HCEC 1CT (cell line): ENCODE measurements around the gene DUOX1.
"Not testable (repeated sequence)": the region's sequence is repeated elsewhere in the genome, so short reads cannot be mapped to it uniquely, and the experiment has no call there.

Experiments used
- DNase-seq: peaks from one replicate; pipeline ENCODE4 v3.0.0-alpha.2; 2017

DUOX1 gene

DNA sequence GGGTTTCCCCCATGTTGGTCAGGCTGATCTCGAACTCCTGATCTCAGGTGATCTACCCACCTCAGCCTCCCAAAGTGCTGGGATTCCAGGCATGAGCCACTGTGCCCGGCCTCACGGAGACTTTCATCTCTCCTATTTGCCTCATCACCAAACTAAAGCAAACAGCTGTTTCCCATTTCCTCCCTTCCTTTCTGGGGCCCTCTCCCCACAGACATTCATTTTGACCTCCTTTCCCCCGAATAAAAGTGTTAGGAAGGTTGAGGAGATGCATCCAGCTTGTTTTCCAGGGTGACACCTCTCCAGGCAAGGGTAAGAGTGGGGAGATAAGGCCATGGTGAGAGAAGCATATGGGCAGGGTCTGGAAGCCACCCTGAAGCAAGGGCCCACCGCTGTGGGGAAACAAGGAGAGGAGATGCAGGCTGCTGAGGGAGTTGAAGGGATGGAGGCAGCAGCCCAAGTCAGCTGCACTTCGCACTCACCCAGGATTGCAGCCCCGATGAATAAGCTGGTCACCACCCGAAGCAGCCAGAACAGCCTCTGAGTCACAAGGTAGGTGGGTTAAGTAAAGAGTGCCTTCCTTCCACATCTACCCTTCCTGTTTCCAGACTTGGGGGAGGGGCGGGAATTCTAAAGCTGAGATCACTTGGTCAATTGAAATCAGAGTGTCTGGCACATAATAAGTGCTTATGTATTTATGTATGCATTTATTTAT, 7.9 kb upstream of the DUOX1 start:
- peak; percentile 81 for DNase-seq

DNA sequence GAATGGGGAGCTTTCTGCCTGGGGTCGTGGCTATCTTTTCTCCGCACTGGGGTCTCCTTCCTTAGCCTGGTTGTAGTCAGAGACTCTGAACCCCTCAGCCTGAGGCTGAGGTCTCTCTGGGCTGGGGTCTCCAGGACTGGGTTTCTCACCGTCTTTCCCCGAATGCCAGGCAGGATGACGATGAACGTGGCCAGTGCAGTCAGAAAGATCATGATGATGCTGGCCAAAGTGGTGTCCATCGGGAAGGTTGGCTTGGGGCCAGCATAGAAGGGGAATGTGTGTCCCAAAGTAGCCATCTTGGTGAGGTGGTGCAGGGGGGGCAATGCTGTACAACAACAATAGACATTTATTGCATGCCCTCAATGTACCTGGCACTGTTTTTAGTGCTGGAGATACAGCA, 7.1 kb upstream of the DUOX1 start:
- DNase-seq, result no peak

DNA sequence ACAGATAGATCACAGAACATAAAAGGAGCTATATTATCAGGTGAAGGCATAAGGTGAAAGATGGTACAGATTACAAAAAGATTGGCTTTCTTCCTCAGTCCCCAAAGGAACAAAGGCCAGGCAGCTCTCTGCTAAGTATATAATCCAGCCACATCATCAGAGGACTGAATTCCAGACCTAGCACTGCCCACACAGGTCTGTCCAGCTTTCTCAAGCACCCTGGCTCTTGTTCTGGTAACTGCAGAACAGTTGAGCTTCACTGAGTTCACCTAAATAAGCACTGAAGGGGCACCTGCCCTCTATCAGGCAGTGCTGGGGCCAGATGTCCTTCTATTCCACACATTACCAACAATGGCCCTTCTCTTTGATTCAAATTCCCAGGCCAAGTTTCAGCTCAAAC, 6.4 kb upstream of the DUOX1 start:
- DNase-seq, result no peak

DNA sequence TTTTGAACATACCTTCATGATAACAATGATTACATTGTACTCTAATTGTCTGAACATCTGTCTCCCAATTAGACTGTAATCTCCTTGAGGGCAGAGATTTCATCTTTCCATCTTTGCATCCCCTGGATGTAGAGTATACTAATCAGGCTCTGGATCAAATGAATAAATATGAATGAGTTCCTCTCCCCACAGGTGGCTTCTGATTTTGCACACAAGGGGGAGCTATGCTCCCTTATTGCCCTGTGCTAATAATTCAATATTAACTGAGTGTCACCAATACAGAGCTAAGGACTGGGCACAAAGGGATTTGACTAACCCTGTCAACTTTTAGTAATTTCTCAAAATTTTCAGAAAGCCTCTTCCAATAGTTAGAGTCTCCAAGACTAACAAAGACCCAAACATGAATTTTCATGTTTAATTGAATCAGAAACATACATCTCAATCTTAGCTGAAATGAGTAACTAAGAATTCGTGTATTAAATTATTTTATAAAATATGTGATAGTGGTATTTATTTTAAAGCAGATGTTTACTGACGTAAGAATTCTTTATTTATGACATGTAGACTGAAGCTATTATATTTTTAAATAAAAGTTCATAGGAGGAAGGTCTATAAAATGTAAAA, 3.1 kb upstream of the DUOX1 start:
- DNase-seq, result peak; percentile 11

DNA sequence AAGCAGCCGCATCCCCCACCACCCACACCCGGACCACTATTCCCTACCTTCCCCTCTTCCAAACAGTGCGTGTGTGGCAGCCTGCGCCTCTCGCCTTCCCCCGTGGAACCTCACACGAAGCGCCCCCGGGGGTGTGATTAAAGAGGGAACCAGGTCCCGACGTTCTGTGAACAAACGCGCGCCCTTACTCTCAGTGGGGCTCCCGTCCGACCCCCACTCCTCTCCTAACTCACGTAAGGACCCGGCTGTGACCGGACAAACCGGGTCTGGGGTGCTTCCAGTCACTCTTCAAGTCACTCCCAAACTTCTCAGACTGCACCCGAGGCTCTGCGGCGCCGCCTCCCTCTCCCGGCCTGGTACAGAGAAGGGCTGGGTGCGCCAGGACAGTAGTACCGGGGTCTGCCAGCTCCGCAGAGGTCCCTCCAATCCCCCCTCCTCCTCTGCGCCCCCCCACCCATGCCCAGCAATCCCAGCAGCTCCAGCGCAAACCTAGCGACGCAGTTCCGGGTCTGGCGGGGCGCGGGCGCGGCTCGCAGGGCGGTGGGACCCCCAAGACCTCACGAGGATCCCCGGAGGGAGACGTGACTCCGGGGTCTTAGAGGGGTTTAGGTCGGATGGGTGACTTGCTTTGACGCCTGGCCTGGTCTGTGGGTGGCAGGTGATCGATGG, 689 bp upstream of the DUOX1 start:
- no peak for DNase-seq

DNA sequence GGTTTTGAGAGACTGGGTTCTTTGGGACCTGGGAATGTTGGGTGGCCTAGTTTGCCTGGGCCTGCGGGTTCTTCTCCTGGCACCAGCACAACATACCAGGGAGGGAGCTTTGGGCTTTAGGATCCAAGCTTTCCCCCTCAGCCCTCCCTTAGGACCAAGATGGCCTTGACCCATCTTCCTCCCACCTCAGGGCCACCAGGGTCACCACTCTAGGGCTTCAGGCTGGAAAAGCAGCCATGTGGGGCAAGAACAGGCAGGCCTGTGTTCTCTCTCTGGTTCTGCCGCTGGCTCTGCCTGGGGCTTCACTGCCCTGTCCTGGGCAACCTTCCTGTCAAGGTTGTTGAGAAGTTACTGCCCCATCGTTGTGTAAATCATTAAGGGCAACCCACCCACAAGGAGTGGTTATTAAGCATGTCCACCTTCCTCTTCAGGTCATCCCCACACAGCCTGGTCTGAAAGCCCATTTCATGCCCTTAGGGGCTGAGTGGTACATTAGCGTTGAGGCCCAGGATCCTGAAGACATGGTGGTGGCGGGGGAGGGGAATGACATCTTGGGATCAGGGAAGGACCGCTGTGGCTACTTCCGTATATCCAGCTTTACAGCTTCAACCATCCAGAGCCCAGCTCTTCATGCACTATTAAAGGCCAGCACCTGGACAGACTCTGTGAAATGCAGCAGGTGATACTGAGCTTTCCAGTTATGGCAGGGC, 652 bp downstream of the DUOX1 start:
- no peak for DNase-seq

DNA sequence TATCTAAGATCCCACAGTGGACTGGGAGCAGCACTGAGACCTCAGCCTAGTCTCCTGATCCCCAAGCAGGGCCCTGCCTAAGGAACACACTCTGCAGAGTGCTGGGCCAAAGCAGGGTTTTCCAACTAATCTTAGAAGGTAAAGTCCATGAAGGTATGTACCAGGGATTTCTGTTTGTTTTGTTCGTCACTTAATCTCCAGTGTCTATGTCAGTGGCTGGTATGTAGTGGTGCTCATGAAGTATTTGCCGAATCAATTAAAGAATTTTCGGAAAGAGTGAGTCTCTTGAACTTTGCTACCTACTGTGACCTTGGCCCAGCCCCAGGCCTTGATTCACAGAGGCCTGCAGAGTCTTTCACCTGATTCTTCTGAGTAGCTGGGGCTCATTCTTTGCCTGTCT, 1.7 kb downstream of the DUOX1 start:
- DNase-seq, result no peak

DNA sequence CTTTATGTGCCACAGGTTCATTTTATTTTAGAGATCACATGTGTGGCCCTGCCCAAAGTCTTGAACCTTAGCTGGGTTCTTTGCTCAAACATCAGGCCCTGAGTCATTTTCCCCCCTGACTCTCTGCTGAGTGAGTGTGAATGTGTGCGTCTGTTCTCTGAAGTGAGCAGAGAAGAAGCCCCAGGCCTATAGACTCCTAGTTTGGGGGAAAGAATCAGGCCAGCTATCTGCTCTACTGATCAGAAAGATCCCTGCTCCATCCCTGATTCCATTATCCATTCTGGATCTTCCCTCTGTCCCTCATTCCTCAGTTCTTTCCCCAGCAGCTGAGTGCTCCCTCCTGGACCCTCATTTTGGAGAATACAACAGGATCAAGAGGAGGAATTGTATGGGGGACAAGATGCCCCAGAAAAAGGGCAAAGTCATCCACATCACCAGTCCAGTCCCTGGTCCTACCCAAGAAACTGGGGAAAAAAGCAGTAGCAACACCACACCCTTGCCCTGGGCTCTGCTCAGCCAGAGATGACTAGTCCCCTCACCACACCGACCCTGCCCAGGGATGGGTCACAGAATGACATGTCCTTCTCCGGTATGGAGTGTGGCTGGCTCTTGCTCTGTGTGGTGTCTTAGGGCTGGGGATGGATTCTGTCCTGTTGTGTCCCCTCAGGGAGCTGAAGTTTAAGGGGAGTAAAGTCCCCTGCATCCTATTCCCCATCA, 3.2 kb downstream of the DUOX1 start:
- DNase-seq, result no peak

DNA sequence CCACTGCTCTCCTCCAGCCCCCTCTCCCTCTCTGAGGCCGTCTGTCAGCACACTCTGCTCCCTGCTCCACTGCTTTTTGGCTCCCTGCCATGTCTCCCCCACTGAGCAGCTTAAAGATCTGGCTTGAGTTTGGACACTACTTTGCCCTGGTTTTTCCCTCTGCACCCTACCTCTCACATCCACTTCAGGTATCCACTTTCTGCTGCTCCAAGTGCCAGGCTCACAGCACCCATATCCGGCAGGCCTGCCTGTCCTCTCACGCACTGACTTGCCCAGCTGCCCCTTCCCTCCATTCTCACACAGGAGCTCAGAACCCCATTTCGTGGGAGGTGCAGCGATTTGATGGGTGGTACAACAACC, 3.7 kb downstream of the DUOX1 start:
- no peak for DNase-seq

DNA sequence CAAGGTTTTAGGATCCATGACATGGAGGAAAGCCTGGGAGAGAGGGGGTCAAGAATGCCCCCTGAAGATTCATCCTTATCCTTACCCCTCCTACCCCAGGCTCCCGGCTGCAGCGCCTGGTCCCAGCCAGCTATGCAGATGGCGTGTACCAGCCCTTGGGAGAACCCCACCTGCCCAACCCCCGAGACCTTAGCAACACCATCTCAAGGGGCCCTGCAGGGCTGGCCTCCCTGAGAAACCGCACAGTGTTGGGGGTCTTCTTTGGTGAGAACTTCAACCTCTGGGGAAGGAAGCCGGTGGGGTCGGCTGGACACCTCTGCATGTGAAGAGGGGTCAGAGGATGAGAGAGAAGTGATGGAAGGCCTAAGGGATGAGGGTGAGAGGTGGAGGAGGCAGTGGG, 4.3 kb downstream of the DUOX1 start:
- DNase-seq, result no peak

DNA sequence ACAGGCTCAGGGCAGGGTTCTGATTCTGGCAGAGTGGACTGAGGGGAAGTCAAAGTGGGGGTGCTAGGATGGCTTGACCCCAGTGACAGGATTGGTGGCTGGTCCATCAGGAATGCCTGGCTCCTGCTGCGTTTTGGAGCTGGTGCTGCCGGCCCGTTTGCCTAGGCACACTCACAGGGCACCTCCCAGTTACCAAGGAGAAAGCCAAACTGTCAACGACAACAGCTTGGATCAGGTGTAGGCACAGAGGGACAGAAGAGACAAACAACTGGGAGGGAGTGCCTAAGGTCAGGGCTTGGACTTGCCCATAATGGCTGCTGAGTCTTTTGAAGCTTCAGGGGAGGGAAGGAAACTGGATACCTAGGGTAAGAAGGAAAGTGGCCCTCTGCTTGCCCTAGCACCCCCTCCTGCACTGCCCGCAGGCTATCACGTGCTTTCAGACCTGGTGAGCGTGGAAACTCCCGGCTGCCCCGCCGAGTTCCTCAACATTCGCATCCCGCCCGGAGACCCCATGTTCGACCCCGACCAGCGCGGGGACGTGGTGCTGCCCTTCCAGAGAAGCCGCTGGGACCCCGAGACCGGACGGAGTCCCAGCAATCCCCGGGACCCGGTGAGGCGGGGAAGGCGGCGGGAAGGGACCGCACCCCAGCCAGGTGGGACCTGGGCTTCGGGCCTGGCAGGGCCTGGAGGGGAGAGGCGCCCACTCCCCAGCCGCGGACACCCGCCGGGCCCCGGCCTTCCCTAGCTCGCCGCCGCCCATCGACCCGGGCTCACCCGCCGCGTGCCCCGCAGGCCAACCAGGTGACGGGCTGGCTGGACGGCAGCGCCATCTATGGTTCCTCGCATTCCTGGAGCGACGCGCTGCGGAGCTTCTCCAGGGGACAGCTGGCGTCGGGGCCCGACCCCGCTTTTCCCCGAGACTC, 5.1 kb downstream of the DUOX1 start:
- DNase-seq, result no peak

DNA sequence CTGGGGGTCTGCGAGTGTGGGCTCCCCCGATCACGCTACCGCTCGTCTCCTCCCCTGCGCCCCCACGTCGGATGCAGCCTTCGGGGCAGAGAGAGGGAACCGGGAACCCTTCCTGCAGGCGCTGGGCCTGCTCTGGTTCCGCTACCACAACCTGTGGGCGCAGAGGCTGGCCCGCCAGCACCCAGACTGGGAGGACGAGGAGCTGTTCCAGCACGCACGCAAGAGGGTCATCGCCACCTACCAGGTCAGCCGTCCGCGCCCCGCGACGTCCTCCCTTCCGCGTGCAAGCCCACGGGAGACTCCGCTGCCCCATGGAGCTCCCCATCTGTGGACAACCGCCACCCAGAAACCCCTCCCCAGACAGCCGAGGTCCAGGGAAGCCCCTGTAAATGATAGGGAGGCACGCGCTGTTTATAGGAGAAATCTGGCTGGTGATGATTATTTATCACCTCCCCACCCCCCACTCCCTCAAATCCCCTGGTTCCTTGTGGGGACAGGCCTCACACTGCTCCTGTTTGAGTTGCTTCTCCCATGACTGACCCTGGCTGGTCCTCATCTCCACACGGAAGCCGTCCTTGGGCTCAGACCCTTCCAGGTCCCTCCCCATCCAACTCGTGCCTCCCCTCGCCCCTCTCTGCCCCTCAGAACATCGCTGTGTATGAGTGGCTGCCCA, 6.0 kb downstream of the DUOX1 start:
- not testable (repeated sequence) for DNase-seq

DNA sequence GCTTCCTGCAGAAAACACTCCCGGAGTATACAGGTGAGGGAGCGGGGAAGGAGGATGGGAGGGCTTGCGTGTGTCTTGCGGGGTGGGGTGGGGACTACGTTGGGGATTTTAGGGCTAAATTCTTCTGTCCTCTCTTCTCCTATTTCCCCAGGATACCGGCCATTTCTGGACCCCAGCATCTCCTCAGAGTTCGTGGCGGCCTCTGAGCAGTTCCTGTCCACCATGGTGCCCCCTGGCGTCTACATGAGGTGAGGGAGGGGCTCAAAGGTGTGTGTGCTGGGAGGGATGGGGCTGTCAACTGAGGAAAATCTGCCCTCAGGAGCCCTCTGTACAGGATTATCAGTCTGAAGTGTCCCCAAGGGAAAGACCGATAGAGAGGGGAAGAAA, 6.6 kb downstream of the DUOX1 start:
- DNase-seq, result no peak

DNA sequence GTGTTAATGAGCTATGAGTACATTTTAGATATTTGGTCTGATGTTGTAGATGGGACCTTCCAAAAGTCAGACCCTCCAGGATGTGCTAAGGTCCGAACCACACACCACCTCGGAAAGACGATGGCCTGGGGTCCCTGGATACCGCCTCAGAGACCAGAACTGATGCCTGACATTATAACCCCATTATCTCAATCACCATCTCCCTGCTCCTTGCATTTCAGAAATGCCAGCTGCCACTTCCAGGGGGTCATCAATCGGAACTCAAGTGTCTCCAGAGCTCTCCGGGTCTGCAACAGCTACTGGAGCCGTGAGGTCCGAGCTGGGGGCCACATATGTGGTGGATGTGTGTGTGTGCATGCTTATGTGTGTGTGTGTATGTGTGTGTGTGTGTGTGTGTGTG, 7.9 kb downstream of the DUOX1 start:
- no peak for DNase-seq

DNA sequence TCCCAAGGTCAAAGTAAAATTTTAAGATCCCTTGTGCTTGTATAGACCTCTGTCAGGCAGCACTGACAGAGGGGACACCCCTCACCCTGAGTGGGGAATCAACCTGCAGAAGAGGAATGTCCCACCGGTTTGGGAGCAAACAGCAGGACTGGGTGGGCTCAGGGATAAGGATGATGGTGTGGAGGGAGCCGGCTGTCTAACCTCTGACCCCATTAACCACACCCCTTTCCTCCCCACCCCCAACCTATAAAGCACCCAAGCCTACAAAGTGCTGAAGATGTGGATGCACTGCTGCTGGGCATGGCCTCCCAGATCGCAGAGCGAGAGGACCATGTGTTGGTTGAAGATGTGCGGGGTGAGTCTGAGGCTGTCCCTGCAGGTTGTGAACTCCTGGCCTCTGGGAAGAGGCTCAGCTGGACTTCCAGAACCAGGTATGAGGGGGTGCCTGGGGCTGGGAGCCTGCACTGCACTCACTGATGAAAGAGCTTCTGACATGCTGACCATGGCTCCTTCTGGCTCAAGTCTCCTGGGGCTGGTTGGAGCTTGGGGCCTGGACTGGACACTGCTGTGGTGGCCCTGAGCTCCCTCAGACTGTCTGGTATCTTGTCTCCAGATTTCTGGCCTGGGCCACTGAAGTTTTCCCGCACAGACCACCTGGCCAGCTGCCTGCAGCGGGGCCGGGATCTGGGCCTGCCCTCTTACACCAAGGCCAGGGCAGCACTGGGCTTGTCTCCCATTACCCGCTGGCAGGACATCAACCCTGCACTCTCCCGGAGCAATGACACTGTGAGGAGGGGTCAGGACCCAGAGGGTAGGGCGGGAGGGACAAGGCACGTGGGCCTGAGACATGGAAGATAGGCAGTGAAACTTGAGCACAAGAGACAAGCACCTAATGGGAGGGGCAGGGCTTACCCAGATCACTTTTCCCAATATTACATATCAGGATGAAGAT, 9.3 kb downstream of the DUOX1 start:
- DNase-seq, result no peak

DNA sequence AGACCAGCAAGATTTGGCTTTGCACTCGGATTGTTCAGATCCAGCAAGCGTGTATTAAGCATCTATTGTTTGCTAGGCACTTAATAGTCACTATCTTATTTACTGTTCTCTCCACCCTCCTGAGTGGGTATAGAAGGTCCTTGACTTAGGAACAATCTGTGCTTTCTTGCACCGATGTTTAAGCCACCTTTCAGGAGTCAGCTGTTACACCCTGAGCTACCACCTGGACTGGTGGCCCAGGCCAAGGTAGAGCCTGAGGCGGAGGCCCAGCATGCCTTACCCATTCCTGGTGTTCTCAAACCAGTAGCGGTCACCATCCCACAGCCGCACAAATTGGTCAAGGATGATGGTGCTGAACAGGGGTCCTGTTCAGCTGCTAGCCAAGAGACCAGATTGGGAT, 10.0 kb downstream of the DUOX1 start:
- DNase-seq, result no peak

DNA sequence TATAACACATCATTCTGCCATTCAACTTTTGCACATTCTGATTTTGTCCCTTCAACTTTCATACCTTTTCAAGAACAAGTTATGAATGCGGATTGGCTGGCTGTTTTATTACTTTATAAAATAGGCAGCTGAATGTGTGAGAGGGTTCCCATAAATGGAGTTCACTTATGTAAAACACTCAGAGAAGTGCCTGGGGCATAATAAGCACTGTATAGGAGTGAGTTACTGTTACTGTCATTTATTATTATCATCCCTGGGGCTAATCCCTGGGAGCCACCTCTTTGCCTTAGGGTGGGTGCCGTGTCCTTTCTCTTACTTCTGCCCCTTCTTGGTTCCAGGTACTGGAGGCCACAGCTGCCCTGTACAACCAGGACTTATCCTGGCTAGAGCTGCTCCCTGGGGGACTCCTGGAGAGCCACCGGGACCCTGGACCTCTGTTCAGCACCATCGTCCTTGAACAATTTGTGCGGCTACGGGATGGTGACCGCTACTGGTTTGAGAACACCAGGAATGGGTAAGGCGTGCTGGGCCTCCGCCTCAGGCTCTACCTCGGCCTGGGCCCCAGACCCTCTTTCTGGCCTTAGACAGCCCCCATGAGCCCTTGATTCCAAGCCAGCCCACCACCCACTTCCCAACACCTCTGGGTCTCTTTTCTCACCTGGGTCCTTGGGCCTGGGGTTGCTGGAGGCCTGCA, 10.9 kb downstream of the DUOX1 start:
- DNase-seq, result no peak

DNA sequence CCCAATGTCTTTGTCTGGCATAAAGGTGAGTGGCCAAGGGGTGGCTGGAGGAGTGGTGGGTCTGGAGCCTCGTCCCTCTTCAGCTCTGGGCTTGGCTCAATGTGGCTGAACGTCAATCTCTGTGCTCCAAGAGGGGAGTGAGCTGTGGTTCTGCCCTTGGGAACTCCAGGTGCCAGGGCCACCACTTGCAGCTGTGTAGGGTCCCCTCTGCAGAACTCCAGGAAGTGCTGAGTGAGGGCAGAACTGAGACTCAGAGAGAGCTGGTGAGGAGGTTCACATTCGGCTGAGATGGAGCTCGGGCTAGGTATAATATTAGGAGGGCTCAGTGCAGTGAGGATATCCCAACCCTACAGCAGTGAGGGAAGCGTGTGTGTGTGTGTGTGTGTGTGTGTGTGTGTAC, 11.6 kb downstream of the DUOX1 start:
- DNase-seq, result no peak

DNA sequence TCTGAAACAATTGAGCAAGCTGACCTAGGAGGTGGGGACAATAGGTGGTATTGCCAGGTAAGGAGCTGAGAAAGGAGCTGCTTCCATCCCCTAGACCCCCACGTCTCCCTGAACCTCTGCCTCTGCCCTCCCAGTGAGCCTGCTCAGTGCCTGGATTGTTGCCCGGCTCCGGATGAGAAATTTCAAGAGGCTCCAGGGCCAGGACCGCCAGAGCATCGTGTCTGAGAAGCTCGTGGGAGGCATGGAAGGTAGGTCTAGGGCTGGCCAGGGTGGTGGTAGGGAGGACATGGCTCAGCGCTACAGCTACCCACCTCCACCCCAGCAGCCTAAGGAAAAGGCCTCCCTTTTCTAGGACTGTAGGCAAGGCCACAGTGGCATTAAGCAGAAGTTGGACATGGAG, 13.3 kb downstream of the DUOX1 start:
- DNase-seq, result no peak

DNA sequence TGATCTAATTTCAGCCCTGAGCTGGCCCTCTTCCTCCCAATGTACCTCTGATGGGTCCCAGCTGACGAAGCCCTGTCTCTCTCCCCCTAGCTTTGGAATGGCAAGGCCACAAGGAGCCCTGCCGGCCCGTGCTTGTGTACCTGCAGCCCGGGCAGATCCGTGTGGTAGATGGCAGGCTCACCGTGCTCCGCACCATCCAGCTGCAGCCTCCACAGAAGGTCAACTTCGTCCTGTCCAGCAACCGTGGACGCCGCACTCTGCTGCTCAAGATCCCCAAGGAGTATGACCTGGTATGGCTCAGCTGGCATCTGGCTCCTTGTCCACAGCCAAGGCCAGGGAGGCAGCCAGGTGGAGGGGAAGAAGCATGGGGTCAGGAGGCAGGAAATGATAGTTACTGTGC, 14.2 kb downstream of the DUOX1 start:
- no peak for DNase-seq
